ENCODE data around the gene VPS51.

VPS51 gene

DNA sequence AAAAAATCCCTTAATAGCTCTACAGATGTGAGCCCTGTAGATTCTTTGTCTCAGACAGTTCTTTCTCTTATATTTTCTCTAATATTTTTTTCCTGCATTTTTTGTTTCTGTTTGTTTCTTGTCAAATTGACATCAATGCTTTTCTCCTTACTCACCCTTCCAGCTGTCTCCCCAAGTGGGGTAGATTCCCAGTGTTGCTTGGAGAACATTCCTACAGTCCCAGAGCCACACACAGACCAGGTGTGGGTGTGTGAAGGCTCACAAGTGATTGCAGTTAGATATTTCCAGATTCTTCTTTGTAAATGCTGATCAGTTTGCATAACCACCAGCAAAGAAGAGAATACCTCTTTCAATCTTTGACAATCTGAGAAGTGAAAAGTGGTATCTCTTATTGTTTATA is 7.5 kb downstream of the VPS51 start:
- H3K4me3 ChIP-seq (ENCODE audit: low read length), result no peak overlapping the region
- no peak for DNase-seq (ENCODE audit: low read depth)
- TF ChIP-seq, protein P1, sequence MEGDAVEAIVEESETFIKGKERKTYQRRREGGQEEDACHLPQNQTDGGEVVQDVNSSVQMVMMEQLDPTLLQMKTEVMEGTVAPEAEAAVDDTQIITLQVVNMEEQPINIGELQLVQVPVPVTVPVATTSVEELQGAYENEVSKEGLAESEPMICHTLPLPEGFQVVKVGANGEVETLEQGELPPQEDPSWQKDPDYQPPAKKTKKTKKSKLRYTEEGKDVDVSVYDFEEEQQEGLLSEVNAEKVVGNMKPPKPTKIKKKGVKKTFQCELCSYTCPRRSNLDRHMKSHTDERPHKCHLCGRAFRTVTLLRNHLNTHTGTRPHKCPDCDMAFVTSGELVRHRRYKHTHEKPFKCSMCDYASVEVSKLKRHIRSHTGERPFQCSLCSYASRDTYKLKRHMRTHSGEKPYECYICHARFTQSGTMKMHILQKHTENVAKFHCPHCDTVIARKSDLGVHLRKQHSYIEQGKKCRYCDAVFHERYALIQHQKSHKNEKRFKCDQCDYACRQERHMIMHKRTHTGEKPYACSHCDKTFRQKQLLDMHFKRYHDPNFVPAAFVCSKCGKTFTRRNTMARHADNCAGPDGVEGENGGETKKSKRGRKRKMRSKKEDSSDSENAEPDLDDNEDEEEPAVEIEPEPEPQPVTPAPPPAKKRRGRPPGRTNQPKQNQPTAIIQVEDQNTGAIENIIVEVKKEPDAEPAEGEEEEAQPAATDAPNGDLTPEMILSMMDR (conservative IDR thresholded peaks at IDR 0.05; ENCODE audit: low read length), result no peak

DNA sequence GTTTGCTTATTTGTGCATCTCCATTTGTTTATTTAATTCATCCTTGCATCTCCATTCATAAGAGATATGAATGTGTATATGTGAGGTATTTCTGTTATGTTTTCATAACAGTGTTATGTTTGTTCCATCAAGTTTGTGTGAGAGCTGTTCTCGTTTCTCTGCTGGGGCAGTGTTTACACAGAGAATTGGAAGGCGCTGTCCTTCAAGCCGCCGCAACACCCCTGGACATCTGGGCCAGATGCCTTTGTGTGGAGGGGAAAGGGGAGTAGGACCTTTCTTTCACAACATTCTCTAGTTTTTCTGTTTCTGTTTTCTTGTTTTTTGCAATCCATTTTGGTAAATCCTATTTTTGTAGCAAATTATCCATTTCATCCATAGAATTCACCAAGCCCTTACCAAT is 8.6 kb downstream of the VPS51 start:
- H3K4me3 ChIP-seq (ENCODE audit: low read length), result no peak overlapping the region
- DNase-seq (ENCODE audit: low read depth), result no peak
- TF ChIP-seq, protein P1 (conservative IDR thresholded peaks at IDR 0.05; ENCODE audit: low read length), result no peak

DNA sequence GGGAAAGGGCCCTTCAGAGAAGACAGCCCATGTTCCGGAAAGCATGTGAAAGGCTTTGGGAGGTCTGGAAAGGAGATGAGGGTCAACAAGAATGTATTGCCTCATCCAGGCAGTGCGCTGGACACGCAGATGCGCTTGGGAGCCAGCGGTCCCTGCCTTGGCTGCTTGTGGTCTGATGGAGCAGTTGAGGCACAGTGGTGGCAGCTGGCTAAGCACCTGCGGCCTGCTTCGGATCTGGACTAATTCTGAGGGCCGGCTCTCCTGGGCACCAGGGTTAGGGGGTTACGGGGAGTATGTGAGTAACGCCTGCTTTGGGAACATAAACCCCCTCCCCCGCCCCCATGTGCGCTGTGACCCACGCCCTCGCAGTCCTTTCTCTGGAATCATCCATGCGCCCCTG is 11.1 kb downstream of the VPS51 start:
- TF ChIP-seq, protein P1 (conservative IDR thresholded peaks at IDR 0.05; ENCODE audit: low read length), result no peak
- H3K4me3 ChIP-seq (ENCODE audit: low read length), result no peak overlapping the region
- DNase-seq (ENCODE audit: low read depth), result no peak

DNA sequence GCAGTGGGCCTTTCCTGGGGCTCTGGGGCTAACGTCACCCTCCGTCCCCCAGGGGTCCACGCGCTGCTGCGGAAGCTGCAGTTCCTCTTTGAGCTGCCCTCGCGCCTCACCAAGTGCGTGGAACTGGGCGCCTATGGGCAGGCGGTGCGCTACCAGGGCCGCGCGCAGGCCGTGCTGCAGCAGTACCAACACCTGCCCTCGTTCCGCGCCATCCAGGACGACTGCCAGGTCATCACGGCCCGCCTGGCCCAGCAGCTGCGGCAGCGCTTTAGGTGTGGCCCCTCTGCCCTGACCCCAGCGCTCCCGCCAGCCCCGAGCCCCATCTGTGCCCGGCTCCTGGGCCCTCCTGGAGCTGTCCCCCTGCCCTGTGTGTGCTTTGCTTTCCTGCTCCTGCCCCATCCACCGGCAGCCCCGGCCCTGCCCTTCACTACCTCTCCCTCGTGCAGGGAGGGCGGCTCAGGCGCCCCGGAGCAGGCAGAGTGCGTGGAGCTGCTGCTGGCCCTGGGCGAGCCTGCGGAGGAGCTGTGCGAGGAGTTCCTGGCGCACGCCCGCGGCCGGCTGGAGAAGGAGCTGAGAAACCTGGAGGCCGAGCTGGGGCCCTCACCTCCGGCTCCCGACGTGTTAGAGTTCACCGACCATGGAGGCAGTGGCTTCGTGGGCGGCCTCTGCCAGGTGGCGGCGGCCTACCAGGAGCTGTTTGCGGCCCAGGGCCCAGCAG is 11.9 kb downstream of the VPS51 start:
- H3K4me3 ChIP-seq (ENCODE audit: low read length), result no peak overlapping the region
- no peak for DNase-seq (ENCODE audit: low read depth)
- TF ChIP-seq, protein P1 (conservative IDR thresholded peaks at IDR 0.05; ENCODE audit: low read length), result no peak

DNA sequence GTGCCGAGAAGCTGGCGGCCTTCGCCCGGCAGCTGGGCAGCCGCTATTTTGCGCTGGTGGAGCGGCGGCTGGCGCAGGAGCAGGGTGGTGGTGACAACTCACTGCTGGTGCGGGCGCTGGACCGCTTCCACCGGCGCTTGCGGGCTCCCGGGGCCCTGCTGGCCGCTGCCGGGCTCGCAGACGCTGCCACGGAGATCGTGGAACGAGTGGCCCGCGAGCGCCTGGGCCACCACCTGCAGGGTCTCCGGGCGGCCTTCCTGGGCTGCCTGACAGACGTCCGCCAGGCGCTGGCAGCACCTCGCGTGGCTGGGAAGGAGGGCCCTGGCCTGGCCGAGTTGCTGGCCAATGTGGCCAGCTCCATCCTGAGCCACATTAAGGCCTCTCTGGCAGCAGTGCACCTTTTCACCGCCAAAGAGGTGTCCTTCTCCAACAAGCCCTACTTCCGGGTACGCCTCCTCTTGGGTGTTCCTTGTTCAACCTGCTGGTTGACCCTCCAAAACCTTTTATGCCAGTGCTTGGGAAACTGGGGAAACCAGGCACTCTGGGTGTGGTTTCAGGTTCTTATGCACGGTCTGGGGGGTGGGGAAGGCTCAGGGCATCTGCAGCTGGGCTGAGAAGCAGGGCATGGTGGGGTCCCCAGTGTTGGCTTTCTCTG is 12.6 kb downstream of the VPS51 start:
- TF ChIP-seq, protein P1 (conservative IDR thresholded peaks at IDR 0.05; ENCODE audit: low read length), result no peak
- H3K4me3 ChIP-seq (ENCODE audit: low read length), result no peak overlapping the region
- DNase-seq (ENCODE audit: low read depth), result no peak

DNA sequence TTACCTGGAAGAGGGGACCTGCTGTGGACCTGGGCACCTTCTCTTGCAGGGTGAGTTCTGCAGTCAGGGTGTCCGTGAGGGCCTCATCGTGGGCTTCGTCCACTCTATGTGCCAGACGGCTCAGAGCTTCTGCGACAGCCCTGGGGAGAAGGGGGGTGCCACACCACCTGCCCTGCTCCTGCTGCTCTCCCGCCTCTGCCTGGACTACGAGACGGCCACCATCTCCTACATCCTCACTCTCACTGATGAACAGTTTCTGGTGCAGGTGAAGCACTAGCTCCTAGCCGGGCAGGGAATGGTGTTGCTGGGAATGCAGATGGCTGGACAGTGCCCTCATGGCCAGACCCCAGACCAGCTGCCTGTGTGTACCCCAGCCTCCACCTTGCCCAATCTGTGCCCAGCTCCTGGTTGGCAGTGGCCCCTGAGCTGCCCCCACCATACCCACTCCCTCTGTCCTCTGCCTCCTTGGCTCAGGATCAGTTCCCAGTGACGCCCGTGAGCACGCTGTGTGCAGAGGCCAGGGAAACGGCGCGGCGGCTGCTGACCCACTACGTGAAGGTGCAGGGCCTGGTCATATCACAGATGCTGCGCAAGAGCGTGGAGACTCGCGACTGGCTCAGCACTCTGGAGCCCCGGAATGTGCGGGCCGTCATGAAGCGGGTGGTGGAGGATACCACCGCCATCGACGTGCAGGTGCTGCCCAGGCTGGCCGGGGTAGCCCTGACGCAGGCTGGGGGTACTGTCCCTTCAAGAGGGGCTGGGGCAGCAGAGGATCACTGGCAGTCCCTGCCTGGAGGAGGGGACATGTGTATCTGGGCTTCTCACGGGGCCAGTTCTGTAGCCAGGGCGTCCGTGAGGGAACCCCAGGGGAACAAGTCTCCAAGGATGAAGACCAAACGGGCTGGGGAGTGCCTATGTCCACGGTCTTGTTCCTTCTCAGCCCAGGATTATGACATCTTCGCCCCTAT is 13.5 kb downstream of the VPS51 start:
- TF ChIP-seq, protein P1 (conservative IDR thresholded peaks at IDR 0.05; ENCODE audit: low read length), result no peak
- DNase-seq (ENCODE audit: low read depth), result no peak
- no peak overlapping the region for H3K4me3 ChIP-seq (ENCODE audit: low read length)
